ENCODE results near the gene MADD.

The MADD gene

DNA sequence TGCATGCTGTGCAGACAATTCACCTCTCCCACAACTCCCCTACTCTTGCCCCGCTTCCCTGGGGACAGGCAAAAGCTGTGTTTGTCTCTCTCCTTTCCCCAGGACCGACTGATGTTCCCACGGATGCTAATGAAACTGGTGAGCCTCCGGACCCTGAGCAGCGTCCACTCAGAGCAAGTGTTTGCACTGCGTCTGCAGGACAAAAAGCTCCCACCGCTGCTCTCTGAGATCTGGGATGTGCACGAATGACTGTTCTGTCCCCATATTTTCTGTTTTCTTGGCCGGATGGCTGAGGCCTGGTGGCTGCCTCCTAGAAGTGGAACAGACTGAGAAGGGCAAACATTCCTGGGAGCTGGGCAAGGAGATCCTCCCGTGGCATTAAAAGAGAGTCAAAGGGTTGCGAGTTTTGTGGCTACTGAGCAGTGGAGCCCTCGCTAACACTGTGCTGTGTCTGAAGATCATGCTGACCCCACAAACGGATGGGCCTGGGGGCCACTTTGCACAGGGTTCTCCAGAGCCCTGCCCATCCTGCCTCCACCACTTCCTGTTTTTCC is 1.4 kb upstream of the MADD start:
- Histone ChIP-seq H3K79me1 (ENCODE audit: low read length) (peaks cover 6% of the 10 kb centered on the region), H4K8ac (ENCODE audit: low read depth, low read length) (no peak overlapping the region), H2BK5ac (ENCODE audit: low read length) (peak overlapping the region; percentile 59), H3K27me3 (ENCODE audit: insufficient read depth, low read length, poor library complexity) (no peaks in the 10 kb centered on the region), H3K27ac (ENCODE audit: low read depth, low read length) (peak overlapping the region; percentile 69), H2BK15ac (replicated peaks; ENCODE audit: low read depth) (no peak overlapping the region), H3K4ac (ENCODE audit: low read depth, low read length) (no peak overlapping the region), H3K4me2 (ENCODE audit: low read length) (no peak overlapping the region), H3K56ac (ENCODE audit: low read length) (peak overlapping the region; percentile 95), H3K4me3 (ENCODE audit: low read length) (no peak overlapping the region), H3K9ac (ENCODE audit: low read length) (peak overlapping the region; percentile 65), H3K79me2 (ENCODE audit: control insufficient read depth, insufficient read depth, low read length) (peaks cover 12% of the 10 kb centered on the region), H2BK120ac (ENCODE audit: low read depth, low read length) (no peak overlapping the region), H3K4me1 (ENCODE audit: control insufficient read depth, low read depth, low read length) (peaks cover 11% of the 10 kb centered on the region), H3K23ac (ENCODE audit: low read length) (no peak overlapping the region), H4K5ac (ENCODE audit: low read length) (no peak overlapping the region), H2AK5ac (ENCODE audit: low read length) (peak overlapping the region; percentile 19), H3K36me3 (ENCODE audit: control insufficient read depth, insufficient read depth, low read length) (no peaks in the 10 kb centered on the region), H3K18ac (ENCODE audit: low read length) (peak overlapping the region; percentile 57)
- no peak for DNase-seq
- no CpG with 5 or more reads among the region's 13 CpGs for WGBS (ENCODE audit: extremely low coverage, insufficient coverage, low lambda C conversion rate)

DNA sequence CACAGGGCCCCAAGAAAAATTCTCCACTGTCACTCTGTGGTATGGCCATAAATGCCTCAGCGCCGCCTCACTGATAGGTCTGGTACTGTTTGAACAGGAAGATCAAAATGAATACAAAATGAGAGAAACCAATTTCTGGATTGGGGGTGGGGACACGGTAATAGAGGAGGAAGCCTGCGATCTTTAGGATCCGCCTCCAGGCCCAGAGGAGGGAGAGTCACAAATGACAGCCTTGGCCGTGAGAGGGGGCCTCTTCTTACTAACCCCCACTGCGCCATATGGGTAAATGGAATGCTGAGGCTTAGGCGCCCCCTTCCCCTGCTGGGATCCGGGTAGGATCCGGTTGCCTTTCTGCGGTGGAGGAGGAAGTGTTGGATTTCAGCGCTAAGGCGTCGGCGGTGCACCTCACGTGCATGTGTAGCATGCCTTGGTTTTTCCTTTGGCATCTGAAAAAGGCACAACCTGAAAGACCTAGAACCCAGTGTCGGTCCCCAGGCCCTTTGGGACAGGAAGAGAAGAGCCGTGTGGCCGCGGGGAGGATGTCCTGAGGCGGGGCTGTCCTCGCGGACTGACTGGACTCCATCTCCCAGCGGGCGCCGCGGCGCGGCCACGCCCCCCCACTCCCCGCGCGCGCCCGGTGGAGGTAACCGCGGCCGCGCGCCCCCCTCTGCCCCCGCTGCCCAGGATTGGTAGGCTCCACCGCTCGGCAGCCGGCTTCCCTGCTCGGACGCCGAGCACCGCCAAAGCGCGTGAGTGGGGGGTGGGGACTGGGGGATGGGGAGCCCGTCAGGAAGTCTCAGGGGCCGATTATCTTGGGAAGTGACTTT is 718 bp upstream of the MADD start:
- H2BK15ac ChIP-seq (replicated peaks; ENCODE audit: low read depth), result no peak overlapping the region
- H3K23ac ChIP-seq (ENCODE audit: low read length), result no peak overlapping the region
- no peak overlapping the region for H4K8ac ChIP-seq (ENCODE audit: low read depth, low read length)
- peak overlapping the region; percentile 95 for H3K56ac ChIP-seq (ENCODE audit: low read length)
- peaks cover 6% of the 10 kb centered on the region for H3K79me1 ChIP-seq (ENCODE audit: low read length)
- peak overlapping the region; percentile 60 for H3K4me2 ChIP-seq (ENCODE audit: low read length)
- peak overlapping the region; percentile 94 for H3K4ac ChIP-seq (ENCODE audit: low read depth, low read length)
- peaks cover 11% of the 10 kb centered on the region for H3K4me1 ChIP-seq (ENCODE audit: control insufficient read depth, low read depth, low read length)
- DNase-seq, result peak; percentile 94
- H2BK120ac ChIP-seq (ENCODE audit: low read depth, low read length), result no peak overlapping the region
- peak overlapping the region; percentile 97 for H3K18ac ChIP-seq (ENCODE audit: low read length)
- no peaks in the 10 kb centered on the region for H3K27me3 ChIP-seq (ENCODE audit: insufficient read depth, low read length, poor library complexity)
- H2AK5ac ChIP-seq (ENCODE audit: low read length), result no peak overlapping the region
- H3K36me3 ChIP-seq (ENCODE audit: control insufficient read depth, insufficient read depth, low read length), result no peaks in the 10 kb centered on the region
- no CpG with 5 or more reads among the region's 52 CpGs for WGBS (ENCODE audit: extremely low coverage, insufficient coverage, low lambda C conversion rate)
- H4K5ac ChIP-seq (ENCODE audit: low read length), result no peak overlapping the region
- peak overlapping the region; percentile 87 for H3K9ac ChIP-seq (ENCODE audit: low read length)
- peak overlapping the region; percentile 74 for H2BK5ac ChIP-seq (ENCODE audit: low read length)
- peak overlapping the region; percentile 95 for H3K27ac ChIP-seq (ENCODE audit: low read depth, low read length)
- peaks cover 12% of the 10 kb centered on the region for H3K79me2 ChIP-seq (ENCODE audit: control insufficient read depth, insufficient read depth, low read length)
- H3K4me3 ChIP-seq (ENCODE audit: low read length), result peak overlapping the region; percentile 74

DNA sequence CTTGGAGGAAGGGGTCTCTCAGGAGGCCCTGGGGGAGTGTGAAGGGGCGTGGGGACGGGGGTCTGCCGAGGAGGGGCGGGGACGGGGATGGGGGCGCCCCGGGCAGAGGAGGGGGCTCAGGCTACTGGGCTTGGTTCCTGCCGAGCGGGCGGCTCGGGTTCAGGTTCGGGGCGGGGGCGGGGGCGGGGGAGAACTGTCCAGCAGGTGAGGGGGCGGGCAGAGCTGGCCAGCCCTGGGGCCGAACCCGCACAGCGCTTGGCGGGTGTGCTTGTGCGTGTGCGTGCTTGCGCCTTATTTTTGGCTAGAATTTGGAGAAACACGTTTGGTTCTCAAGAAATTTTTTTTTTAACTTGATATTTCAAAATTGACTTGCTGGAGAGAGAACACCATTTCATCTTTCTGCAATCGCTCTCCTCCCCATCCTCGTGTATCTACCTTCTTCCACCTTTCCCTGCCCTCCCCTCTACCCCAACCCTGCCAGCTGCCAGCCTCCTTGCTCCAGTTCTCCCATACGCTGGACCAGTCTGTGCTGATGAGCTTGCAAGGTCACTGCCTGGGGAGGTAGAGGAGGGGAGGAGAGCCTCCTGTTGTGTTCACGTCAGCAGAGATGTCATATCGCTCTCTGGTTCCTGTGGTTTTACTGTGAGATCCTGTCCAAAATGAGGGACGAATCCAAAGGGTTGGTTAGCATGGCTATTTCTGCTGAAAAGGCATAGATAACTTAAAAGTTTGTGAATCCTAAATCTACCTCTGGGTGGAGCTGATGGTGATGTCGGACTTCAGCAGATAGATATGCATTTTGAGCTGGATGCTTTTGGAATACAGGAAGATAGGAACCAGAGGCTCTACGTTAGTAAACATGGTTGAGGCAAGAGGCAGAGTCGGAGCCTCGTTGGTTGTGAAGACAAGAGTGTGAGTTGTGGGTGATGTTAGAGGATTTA is 668 bp downstream of the MADD start:
- no CpG with 5 or more reads among the region's 34 CpGs for WGBS (ENCODE audit: extremely low coverage, insufficient coverage, low lambda C conversion rate)
- Histone ChIP-seq H4K5ac (ENCODE audit: low read length) (no peak overlapping the region), H3K56ac (ENCODE audit: low read length) (peak overlapping the region; percentile 92)

DNA sequence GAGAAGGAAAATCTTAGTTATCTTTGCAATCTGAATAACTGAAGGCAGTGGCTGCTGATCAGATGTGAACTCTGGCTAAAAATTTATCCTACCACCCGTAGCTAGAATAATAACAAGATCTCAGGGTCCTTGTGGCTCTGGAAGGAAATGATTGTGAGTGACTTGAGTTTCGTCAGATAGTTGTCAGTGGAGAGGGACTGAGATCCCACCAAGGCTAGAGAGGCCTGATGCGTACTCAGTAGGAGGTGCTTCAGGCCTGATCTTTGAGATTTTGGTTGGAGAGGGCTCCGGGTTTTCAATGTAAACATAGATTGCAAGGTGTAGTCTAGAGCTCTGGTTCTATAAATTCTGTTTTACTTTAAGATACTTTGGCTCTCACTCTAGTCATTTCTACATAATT is 1.4 kb downstream of the MADD start:
- no peak overlapping the region for H3K27ac ChIP-seq (ENCODE audit: low read depth, low read length)
- H3K4me2 ChIP-seq (ENCODE audit: low read length), result no peak overlapping the region

More for the DNA sequence above, 668 bp downstream of the MADD start:
- no peaks in the 10 kb centered on the region for H3K27me3 ChIP-seq (ENCODE audit: insufficient read depth, low read length, poor library complexity)
- H3K23ac ChIP-seq (ENCODE audit: low read length), result no peak overlapping the region
- H3K18ac ChIP-seq (ENCODE audit: low read length), result peak overlapping the region; percentile 97
- peaks cover 11% of the 10 kb centered on the region for H3K4me1 ChIP-seq (ENCODE audit: control insufficient read depth, low read depth, low read length)
- H3K79me1 ChIP-seq (ENCODE audit: low read length), result peaks cover 11% of the 10 kb centered on the region
- no peak overlapping the region for H4K8ac ChIP-seq (ENCODE audit: low read depth, low read length)
- H2BK5ac ChIP-seq (ENCODE audit: low read length), result no peak overlapping the region
- peak overlapping the region; percentile 87 for H3K9ac ChIP-seq (ENCODE audit: low read length)
- peak overlapping the region; percentile 82 for H3K4me2 ChIP-seq (ENCODE audit: low read length)
- H2AK5ac ChIP-seq (ENCODE audit: low read length), result no peak overlapping the region
- peak overlapping the region; percentile 95 for H3K27ac ChIP-seq (ENCODE audit: low read depth, low read length)
- H3K4me3 ChIP-seq (ENCODE audit: low read length), result peak overlapping the region; percentile 74
- peaks cover 12% of the 10 kb centered on the region for H3K79me2 ChIP-seq (ENCODE audit: control insufficient read depth, insufficient read depth, low read length)
- DNase-seq, result peak; percentile 62
- H3K36me3 ChIP-seq (ENCODE audit: control insufficient read depth, insufficient read depth, low read length), result peaks cover 2% of the 10 kb centered on the region
- no peak overlapping the region for H2BK120ac ChIP-seq (ENCODE audit: low read depth, low read length)
- H2BK15ac ChIP-seq (replicated peaks; ENCODE audit: low read depth), result no peak overlapping the region
- peak overlapping the region; percentile 94 for H3K4ac ChIP-seq (ENCODE audit: low read depth, low read length)

DNA sequence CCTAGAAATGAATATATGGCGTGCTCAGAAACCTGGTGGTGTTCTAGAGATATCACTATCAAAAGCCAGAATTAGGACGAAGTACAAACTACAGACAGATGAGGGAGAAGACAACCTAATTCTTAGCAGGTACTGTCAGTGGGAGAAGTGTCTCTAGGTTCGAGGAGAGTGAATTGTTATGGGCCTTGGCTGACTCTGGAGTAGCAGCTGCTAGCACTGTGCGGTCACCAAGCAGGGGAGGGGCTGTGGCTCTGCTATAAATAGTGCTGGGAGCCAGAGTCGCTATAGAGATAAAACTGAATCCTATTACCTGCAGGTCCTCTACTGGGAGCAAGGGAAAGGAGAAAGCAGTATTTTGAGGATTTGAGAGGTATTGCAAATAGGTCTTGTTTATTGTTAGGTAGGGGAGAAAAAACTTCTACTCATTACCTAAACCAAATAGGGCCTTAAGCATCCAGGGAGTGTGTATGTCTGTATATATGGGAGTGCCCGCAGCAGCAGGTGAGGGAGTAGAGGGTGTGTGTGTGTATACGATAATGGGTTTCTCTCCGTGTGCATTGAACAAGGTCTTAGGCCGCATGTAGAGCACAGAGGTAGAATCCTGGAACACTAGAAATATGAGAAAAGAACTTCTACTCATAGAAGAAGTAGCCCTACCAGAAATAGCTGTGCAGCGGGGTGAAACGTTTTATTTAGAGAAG is 2.2 kb downstream of the MADD start:
- H3K56ac ChIP-seq (ENCODE audit: low read length), result no peak overlapping the region
- H3K4ac ChIP-seq (ENCODE audit: low read depth, low read length), result no peak overlapping the region
- H2AK5ac ChIP-seq (ENCODE audit: low read length), result no peak overlapping the region
- H3K27me3 ChIP-seq (ENCODE audit: insufficient read depth, low read length, poor library complexity), result no peaks in the 10 kb centered on the region
- H3K9ac ChIP-seq (ENCODE audit: low read length), result no peak overlapping the region
- H3K27ac ChIP-seq (ENCODE audit: low read depth, low read length), result no peak overlapping the region
- H2BK5ac ChIP-seq (ENCODE audit: low read length), result no peak overlapping the region
- H3K4me1 ChIP-seq (ENCODE audit: control insufficient read depth, low read depth, low read length), result peaks cover 11% of the 10 kb centered on the region
- H3K36me3 ChIP-seq (ENCODE audit: control insufficient read depth, insufficient read depth, low read length), result peaks cover 2% of the 10 kb centered on the region
- no CpG with 5 or more reads among the region's 11 CpGs for WGBS (ENCODE audit: extremely low coverage, insufficient coverage, low lambda C conversion rate)
- H3K79me2 ChIP-seq (ENCODE audit: control insufficient read depth, insufficient read depth, low read length), result peaks cover 12% of the 10 kb centered on the region
- H4K5ac ChIP-seq (ENCODE audit: low read length), result no peak overlapping the region
- no peak overlapping the region for H2BK120ac ChIP-seq (ENCODE audit: low read depth, low read length)
- H3K23ac ChIP-seq (ENCODE audit: low read length), result no peak overlapping the region
- H2BK15ac ChIP-seq (replicated peaks; ENCODE audit: low read depth), result no peak overlapping the region
- H4K8ac ChIP-seq (ENCODE audit: low read depth, low read length), result no peak overlapping the region
- H3K79me1 ChIP-seq (ENCODE audit: low read length), result peaks cover 12% of the 10 kb centered on the region
- H3K4me2 ChIP-seq (ENCODE audit: low read length), result no peak overlapping the region
- peak; percentile 30 for DNase-seq
- H3K18ac ChIP-seq (ENCODE audit: low read length), result no peak overlapping the region
- no peak overlapping the region for H3K4me3 ChIP-seq (ENCODE audit: low read length)

More for the DNA sequence above, 1.4 kb downstream of the MADD start:
- no CpG with 5 or more reads among the region's 4 CpGs for WGBS (ENCODE audit: extremely low coverage, insufficient coverage, low lambda C conversion rate)
- peaks cover 12% of the 10 kb centered on the region for H3K79me1 ChIP-seq (ENCODE audit: low read length)
- H2AK5ac ChIP-seq (ENCODE audit: low read length), result no peak overlapping the region
- H4K8ac ChIP-seq (ENCODE audit: low read depth, low read length), result no peak overlapping the region
- H2BK120ac ChIP-seq (ENCODE audit: low read depth, low read length), result no peak overlapping the region
- H3K79me2 ChIP-seq (ENCODE audit: control insufficient read depth, insufficient read depth, low read length), result peaks cover 12% of the 10 kb centered on the region
- peak; percentile 12 for DNase-seq
- peaks cover 2% of the 10 kb centered on the region for H3K36me3 ChIP-seq (ENCODE audit: control insufficient read depth, insufficient read depth, low read length)
- H3K4me3 ChIP-seq (ENCODE audit: low read length), result no peak overlapping the region
- H3K9ac ChIP-seq (ENCODE audit: low read length), result no peak overlapping the region
- no peak overlapping the region for H2BK15ac ChIP-seq (replicated peaks; ENCODE audit: low read depth)
- H3K56ac ChIP-seq (ENCODE audit: low read length), result no peak overlapping the region
- no peak overlapping the region for H2BK5ac ChIP-seq (ENCODE audit: low read length)
- no peak overlapping the region for H4K5ac ChIP-seq (ENCODE audit: low read length)
- no peak overlapping the region for H3K23ac ChIP-seq (ENCODE audit: low read length)
- no peak overlapping the region for H3K4ac ChIP-seq (ENCODE audit: low read depth, low read length)
- no peaks in the 10 kb centered on the region for H3K27me3 ChIP-seq (ENCODE audit: insufficient read depth, low read length, poor library complexity)
- H3K4me1 ChIP-seq (ENCODE audit: control insufficient read depth, low read depth, low read length), result peaks cover 11% of the 10 kb centered on the region
- no peak overlapping the region for H3K18ac ChIP-seq (ENCODE audit: low read length)

Data from mesendoderm (in vitro differentiated cells).